ENCODE measurements around the gene YWHAE. TPM values are rescaled to one million over a fixed set of nuclear protein-coding genes. Genes with fewer than 3 reads are reported as not detected.

The YWHAE gene
- total and polyA plus RNA-seq, 5 experiments from 2014 or later: 28.3 to 122 (median 34.2) TPM

DNA sequence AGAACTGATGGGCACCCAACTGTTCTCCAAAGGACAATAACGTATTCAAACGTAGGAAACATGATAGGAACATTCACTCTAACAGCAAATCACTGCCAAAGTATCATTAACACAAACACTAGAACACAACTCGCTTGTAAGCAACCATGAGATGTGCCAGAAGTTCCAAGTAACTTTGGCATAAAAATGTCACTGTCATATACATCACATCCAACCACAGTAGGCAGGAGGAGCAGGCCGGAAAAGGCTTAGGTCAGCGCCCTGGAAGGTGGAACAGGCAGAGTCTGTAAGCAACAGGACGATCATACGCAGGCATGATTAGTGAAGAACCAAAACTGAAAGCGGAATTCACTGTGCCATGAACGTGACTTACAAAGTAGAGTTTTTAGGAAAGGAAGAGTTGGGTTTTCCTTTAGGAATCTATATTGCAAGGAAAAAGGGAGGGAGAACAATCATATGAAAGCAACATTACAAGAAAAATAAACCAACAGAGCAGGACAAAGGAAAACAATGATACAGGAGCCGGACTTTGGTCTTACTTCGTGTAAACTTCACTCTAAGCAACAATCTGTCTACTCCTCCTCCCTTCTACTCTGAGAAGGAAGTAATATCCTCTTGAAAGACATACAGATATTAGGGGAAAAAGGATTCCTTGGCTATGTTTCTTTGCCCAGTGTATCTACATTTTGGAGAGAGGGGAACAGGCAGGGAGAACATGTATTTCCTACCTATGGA is 52.3 kb downstream of the YWHAE start:
- Mint-ChIP-seq H3K27ac (peak overlapping the region; percentile 49 to 90 (median 79)), H3K36me3 (peaks cover 0 to 94% (median 23%) of the 10 kb centered on the region in 3 donors), H3K4me3 (peak overlapping the region in 5 of 10 donors; percentile 6 to 90 (median 34)), H3K27me3 (no peaks in the 10 kb centered on the region), H3K4me1 (peaks cover 10 to 48% (median 21%) of the 10 kb centered on the region in 4 donors), H3K9me3 (no peaks in the 10 kb centered on the region)
- no peak for DNase-seq
- no peak for ATAC-seq
- POLR2A ChIA-PET: no interaction called here

DNA sequence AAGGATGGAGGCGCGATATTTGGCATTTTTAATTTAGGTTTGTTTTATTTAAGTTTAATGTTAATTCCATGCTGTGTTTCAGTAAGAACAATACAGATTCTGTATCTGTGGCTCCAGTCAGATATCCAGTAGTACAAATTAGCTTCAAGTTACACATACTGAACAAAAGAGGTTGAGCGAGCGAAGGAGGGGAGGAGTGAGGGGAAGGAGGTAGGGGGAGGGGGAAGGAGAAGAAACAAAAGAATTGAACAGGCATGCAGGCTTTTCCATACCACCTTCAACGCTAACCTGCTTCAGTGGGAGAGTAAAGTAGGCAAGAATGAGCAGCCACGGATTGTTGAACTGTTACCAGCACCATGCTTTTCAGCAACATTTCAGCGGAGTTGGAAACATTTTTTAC is 55.5 kb downstream of the YWHAE start:
- Mint-ChIP-seq H3K27me3 (no peaks in the 10 kb centered on the region), H3K36me3 (peaks cover 0 to 64% (median 20%) of the 10 kb centered on the region in 3 donors), H3K4me1 (peaks cover 10 to 34% (median 19%) of the 10 kb centered on the region in 4 donors), H3K9me3 (no peaks in the 10 kb centered on the region), H3K4me3 (no peak overlapping the region), H3K27ac (peak overlapping the region in 1 of 10 donors; percentile 5)
- ATAC-seq (no peak), DNase-seq (no peak)
- POLR2A ChIA-PET: interaction anchor here (0.7 to 1.4 kb wide), 2 partner anchors 21 to 629 kb away, joined by 4 to 5 read pairs; no protein-coding TSS in a partner anchor

DNA sequence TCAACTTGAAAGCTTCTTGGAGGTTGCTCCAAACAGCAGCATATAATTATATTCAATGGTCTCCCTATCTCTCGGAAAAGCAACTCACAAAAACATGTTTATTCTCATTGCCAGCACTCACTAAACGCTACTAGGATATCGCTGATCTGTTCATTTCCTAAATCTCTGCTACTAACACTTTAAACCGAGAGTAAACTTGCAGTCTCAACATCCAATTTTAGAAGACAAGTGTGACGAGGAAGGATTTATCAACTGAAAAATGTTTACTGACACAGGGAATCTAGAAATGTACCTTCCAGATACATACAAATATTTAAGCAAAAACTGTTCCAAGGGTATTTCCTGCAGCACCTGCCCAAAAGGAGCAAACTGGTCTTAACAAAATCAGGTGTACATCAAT is 56.5 kb downstream of the YWHAE start:
- ATAC-seq: no peak

DNA sequence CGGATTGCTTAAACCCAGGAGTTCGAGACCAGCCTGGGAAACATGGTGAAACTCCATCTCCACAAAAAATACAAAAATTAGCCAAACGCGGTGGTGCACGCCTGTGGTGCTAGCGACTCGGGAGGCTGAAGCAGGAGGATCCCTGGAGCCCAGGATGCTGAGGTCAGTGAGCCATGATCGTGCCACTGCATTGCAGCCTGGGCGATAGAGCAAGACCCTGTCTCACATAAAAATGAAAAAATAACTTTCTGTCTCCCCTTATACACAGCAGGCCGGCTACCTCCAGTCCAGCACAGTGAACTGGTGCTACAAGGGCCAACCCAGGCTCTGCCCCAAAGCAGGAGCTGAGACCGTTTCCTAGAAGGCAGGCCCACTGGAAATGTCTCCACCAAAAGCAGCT is 59.7 kb downstream of the YWHAE start:
- peaks cover 0 to 27% (median 18%) of the 10 kb centered on the region in 3 donors for H3K36me3 Mint-ChIP-seq
- no peaks in the 10 kb centered on the region for H3K27me3 Mint-ChIP-seq
- no peaks in the 10 kb centered on the region for H3K9me3 Mint-ChIP-seq
- DNase-seq (no peak), ATAC-seq (no peak)
- H3K4me1 Mint-ChIP-seq: peaks cover 1 to 10% (median 3%) of the 10 kb centered on the region in 4 donors
- H3K4me3 Mint-ChIP-seq: no peak overlapping the region
- POLR2A ChIA-PET: no interaction called here
- no peak overlapping the region for H3K27ac Mint-ChIP-seq

More for the DNA sequence above, 56.5 kb downstream of the YWHAE start:
- Mint-ChIP-seq H3K9me3 (no peaks in the 10 kb centered on the region), H3K36me3 (peaks cover 0 to 55% (median 20%) of the 10 kb centered on the region in 3 donors), H3K4me3 (no peak overlapping the region), H3K27me3 (no peaks in the 10 kb centered on the region), H3K4me1 (peaks cover 10 to 30% (median 19%) of the 10 kb centered on the region in 4 donors), H3K27ac (peak overlapping the region in 3 of 10 donors; percentile 14 to 76 (median 48))
- POLR2A ChIA-PET: no interaction called here
- DNase-seq: no peak

DNA sequence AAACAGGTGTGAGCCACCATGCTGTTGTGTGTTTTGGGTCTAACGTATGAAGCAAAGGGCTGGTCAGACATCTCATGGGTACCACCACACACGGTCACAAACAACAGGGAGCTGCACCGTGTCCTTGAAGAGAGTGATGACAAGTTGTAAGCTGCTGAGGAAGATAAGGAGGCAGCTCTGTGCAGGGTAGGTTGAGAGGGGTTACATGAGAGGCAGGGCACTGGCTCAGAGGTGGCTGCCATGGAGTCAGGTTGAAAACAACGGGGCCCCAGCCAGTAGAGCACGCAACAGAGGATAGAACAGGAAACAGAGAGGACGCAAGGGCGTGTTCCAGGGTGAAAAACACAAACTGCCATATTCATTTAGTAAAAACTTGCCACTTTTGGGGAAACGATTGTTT is 68.3 kb downstream of the YWHAE start:
- POLR2A ChIA-PET: interaction anchor here (1.3 to 1.4 kb wide), 3 partner anchors 38 to 209 kb away, joined by 3 read pairs; no protein-coding TSS in a partner anchor
- Mint-ChIP-seq H3K9me3 (no peaks in the 10 kb centered on the region), H3K36me3 (no peaks in the 10 kb centered on the region), H3K4me3 (peak overlapping the region in 4 of 10 donors; percentile 26 to 57 (median 52)), H3K27ac (peak overlapping the region in 3 of 10 donors; percentile 37 to 89 (median 82)), H3K4me1 (peaks cover 5 to 14% (median 13%) of the 10 kb centered on the region in 4 donors), H3K27me3 (peaks cover 0 to 6% (median 0%) of the 10 kb centered on the region in 5 donors)
- peak in 5 of 10 donors; percentile 27 to 66 (median 55) for DNase-seq
- peak; percentile 80 to 99 for ATAC-seq

DNA sequence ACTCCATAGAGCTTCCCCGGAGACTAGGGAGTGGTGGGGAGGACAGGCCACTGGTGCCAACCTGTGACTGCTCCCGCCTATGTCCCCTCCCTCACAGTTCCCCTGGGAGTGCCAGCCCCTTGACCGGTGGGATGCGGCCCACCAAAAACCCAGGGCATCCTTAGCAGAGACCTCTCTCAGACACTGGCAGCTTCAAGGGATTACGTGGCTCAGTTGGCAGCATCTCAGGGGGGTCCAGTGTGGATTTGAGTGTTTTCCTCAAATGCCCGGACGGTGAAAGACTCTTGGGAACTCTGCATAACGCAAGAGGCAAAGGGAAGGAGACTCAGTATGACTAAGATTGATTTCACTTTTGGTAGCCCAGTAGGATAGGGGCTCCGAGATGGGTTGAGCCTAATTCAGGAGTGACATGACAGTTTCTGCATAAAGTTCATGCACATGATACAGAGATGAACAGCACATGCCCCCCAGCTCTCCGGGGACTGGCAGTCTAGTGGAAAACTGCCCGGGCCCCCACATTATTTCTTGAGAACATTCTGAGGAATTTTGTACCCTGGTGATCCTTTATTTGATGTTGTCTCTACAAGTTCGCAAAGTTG is 70.2 kb downstream of the YWHAE start:
- no peaks in the 10 kb centered on the region for H3K9me3 Mint-ChIP-seq
- ATAC-seq (no peak), DNase-seq (no peak)
- H3K27me3 Mint-ChIP-seq: peaks cover 0 to 8% (median 0%) of the 10 kb centered on the region in 5 donors
- H3K36me3 Mint-ChIP-seq: no peaks in the 10 kb centered on the region
- H3K4me1 Mint-ChIP-seq: peaks cover 5 to 14% (median 13%) of the 10 kb centered on the region in 4 donors
- no peak overlapping the region for H3K27ac Mint-ChIP-seq
- H3K4me3 Mint-ChIP-seq: no peak overlapping the region
- POLR2A ChIA-PET: interaction anchor here (0.6 to 0.7 kb wide), 3 partner anchors 16 to 149 kb away, joined by 3 read pairs; no protein-coding TSS in a partner anchor

DNA sequence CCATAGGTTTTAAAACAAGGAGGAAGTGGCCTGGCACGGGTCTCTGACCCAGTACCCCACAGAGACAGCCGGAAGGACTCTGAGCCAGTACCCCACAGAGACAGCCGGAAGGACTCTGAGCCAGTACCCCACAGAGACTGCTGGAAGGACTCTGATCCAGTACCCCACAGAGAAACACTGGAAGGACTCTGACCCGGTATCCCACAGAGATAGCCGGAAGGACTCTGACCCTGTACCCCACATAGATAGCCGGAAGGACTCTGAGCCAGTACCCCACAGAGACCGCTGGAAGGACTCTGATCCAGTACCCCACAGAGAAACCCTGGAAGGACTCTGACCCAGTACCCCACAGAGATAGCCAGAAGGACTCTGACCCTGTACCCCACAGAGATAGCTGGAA is 71.6 kb downstream of the YWHAE start:
- ATAC-seq (no peak), DNase-seq (no peak)
- no peak overlapping the region for H3K4me3 Mint-ChIP-seq
- H3K4me1 Mint-ChIP-seq: peaks cover 5 to 14% (median 13%) of the 10 kb centered on the region in 4 donors
- H3K9me3 Mint-ChIP-seq: no peaks in the 10 kb centered on the region
- H3K27me3 Mint-ChIP-seq: peaks cover 4 to 11% (median 8%) of the 10 kb centered on the region in 5 donors
- H3K27ac Mint-ChIP-seq: no peak overlapping the region
- POLR2A ChIA-PET: no interaction called here
- no peaks in the 10 kb centered on the region for H3K36me3 Mint-ChIP-seq

DNA sequence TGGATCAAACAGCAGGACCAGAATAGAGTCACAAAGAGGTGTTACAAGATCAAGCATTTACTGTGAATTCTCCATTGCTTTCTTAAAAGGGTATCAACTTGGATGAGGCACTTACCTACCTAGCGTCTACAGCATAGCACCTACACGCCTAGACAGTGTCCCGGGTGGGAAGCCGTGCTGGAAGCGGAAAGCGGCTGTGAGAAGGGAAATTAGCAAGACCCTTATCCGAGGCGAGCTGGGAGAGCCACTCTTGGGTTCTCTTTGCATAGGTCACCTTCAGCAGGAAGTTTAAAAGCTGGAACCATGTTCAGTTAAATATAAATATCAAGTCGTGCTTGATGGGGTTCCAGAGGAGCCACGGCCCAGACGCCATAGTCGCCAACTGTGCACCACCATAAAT is 74.3 kb downstream of the YWHAE start:
- ATAC-seq (no peak), DNase-seq (no peak)
- Mint-ChIP-seq H3K27ac (no peak overlapping the region), H3K9me3 (no peaks in the 10 kb centered on the region), H3K4me3 (no peak overlapping the region), H3K36me3 (no peaks in the 10 kb centered on the region), H3K27me3 (peaks cover 4 to 24% (median 4%) of the 10 kb centered on the region in 5 donors), H3K4me1 (no peaks in the 10 kb centered on the region)
- POLR2A ChIA-PET: no interaction called here

DNA sequence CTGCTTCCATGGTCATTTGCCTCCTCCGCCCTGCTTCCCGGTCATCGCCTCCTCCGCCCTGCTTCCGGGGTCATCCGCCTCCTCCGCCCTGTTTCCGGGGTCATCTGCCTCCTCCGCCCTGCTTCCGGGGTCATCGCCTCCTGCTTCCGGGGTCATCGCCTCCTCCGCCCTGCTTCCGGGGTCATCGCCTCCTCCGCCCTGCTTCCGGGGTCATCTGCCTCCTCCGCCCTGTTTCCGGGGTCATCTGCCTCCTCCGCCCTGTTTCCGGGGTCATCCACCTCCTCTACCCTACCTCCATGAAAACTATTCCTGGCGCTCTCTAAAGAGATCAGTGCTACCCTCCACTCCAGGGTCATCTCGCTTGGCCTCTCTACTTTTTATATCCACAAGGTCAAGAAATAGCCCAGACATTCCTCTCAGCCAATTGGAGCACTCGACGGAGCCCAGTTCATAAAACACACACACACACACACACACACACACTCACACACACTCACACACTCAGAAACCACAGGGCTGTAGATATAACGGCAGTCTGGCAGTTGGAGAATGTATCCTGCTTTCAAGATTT is 75.7 kb downstream of the YWHAE start:
- DNase-seq: peak in 1 of 10 donors; percentile 41
- POLR2A ChIA-PET: no interaction called here
- peak overlapping the region in 1 of 10 donors; percentile 81 for H3K27ac Mint-ChIP-seq
- no peaks in the 10 kb centered on the region for H3K36me3 Mint-ChIP-seq
- no peaks in the 10 kb centered on the region for H3K4me1 Mint-ChIP-seq
- ATAC-seq: no peak
- H3K9me3 Mint-ChIP-seq: no peaks in the 10 kb centered on the region
- H3K27me3 Mint-ChIP-seq: peaks cover 4 to 38% (median 11%) of the 10 kb centered on the region in 5 donors
- peak overlapping the region in 2 of 10 donors; percentile 68 to 74 for H3K4me3 Mint-ChIP-seq

DNA sequence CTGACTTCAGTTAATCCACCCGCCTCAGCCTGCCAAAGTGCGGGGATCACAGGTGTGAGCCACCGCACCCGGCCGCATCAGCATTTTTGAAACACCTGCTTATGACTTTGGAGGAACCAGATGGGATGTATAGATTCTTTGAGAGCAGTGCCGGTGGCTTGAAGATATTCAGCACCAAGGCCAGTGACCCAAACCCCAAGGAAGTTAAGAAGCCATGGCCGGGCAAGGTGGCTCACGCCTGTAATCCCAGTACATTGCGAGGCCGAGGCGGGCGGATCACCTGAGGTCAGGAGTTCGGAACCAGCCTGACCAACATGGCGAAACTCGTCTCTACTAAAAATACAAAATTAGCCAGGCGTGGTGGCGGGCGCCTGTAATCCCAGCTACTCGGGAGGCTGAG is 76.7 kb downstream of the YWHAE start:
- Mint-ChIP-seq H3K9me3 (no peaks in the 10 kb centered on the region), H3K27ac (no peak overlapping the region)
- ATAC-seq: no peak

DNA sequence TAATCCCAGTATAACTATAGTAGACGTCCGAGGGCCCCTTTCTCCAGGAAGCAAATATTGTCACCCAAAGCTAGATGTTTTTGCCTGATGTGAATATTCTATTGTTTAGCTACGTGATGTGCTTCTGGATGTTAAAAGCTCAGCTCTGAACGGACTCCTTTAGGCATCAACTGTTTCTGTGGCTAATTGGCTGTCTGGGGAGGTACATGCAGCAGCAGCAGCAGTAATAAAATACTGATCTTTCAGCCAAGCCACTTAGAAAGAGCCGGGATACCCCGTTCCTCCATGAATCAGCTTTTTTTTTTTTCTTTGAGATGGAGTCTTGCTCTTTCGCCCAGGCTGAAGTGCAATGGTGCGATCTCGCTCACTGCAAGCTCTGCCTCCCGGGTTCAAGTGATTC is 77.5 kb downstream of the YWHAE start:
- DNase-seq: no peak
- POLR2A ChIA-PET: interaction anchor here (1.1 kb wide), 1 partner anchor 226 kb away, joined by 3 read pairs; no protein-coding TSS in a partner anchor
- H3K4me1 Mint-ChIP-seq: no peaks in the 10 kb centered on the region
- no peak for ATAC-seq
- peaks cover 7 to 44% (median 11%) of the 10 kb centered on the region in 5 donors for H3K27me3 Mint-ChIP-seq
- H3K27ac Mint-ChIP-seq: no peak overlapping the region
- H3K9me3 Mint-ChIP-seq: no peaks in the 10 kb centered on the region
- H3K36me3 Mint-ChIP-seq: no peaks in the 10 kb centered on the region
- no peak overlapping the region for H3K4me3 Mint-ChIP-seq

More for the DNA sequence above, 76.7 kb downstream of the YWHAE start:
- H3K36me3 Mint-ChIP-seq: no peaks in the 10 kb centered on the region
- H3K4me3 Mint-ChIP-seq: no peak overlapping the region
- no peak for DNase-seq
- POLR2A ChIA-PET: interaction anchor here (0.7 kb wide), 1 partner anchor 62 kb away, joined by 4 read pairs; no protein-coding TSS in a partner anchor
- H3K27me3 Mint-ChIP-seq: peaks cover 7 to 42% (median 11%) of the 10 kb centered on the region in 5 donors
- H3K4me1 Mint-ChIP-seq: no peaks in the 10 kb centered on the region

DNA sequence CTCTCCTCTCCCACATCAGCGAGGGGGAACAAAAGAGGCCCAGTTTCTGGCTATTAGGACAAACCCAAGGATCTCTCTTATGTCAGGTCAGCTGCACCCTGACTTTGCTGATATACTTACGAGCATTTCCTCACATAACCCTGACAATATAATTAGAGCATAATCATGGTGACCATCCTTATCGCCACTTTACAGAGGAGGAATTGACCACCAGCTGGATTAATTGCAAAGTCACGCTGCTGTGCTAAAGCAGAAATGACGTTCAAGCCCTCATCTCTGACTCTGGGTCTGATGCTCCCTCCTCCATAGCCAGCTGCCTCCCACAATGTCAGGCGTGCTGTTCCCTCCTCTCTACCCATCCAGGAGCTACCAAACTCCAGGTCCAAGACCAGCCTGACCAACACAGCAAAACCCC is 78.0 kb downstream of the YWHAE start:
- Mint-ChIP-seq H3K4me1 (no peaks in the 10 kb centered on the region), H3K4me3 (no peak overlapping the region), H3K27me3 (peaks cover 7 to 46% (median 11%) of the 10 kb centered on the region in 5 donors), H3K27ac (no peak overlapping the region), H3K36me3 (no peaks in the 10 kb centered on the region), H3K9me3 (no peaks in the 10 kb centered on the region)
- POLR2A ChIA-PET: interaction anchor here (1.1 kb wide), 1 partner anchor 225 kb away, joined by 3 read pairs; no protein-coding TSS in a partner anchor
- ATAC-seq: no peak
- no peak for DNase-seq

Measured in naive thymus-derived CD8-positive, alpha-beta T cell (primary cell).